HepG2 (cell line): ENCODE data around the gene PPP1R3C. TPM values are rescaled to one million over a fixed set of nuclear protein-coding genes. Genes with fewer than 3 reads are reported as not detected.

Source experiments
- ATAC-seq: fragments of 200-7000 bp; cut with Tn5 transposase; 3 replicates; pipeline ENCODE4 v1.9.1; 2020; ENCODE audit warnings: mild to moderate bottlenecking, moderate library complexity
- BruUV-seq: library from RNA; stranded (reverse); fragments of 400-500 nt; replicated peaks from 2 replicates; lab custom pipeline; 2021; lab: Mats Ljungman, UMichigan
- CTCF ChIA-PET: fragments of 300-600 bp; formaldehyde crosslinking; extraction: SDS; loops from one replicate; lab custom pipeline; 2021; ENCODE audit warnings: low total read pairs, inconsistent platforms, low intra/inter-chr PET ratio; lab: Yijun Ruan, JAX
- POLR2A ChIA-PET: fragments of 350-600 bp; sonication (Branson Sonifier 250); formaldehyde crosslinking; loops from one replicate; lab custom pipeline; 2020; ENCODE audit warnings: antibody characterized with exemption, inconsistent platforms; lab: Yijun Ruan, JAX
- DNase-seq: peaks from one replicate; pipeline ENCODE4 v3.0.0-alpha.2; 2015; ENCODE audit warnings: low spot score
- FAIRE-seq: peaks from 3 replicates; lab custom pipeline; 2011; peaks lifted over from hg19 to GRCh38; lab: Jason Lieb, UNC
- H2AFZ ChIP-seq: one replicate; pipeline ENCODE4 v1.6.1; 2011; ENCODE audit warnings: low read length, inconsistent platforms
- H3K27ac ChIP-seq: fragments of 300-600 bp; 3 replicates; pipeline ENCODE4 v1.8.0; 2011; ENCODE audit warnings: mixed run types, mild to moderate bottlenecking, mixed read lengths, low read length, inconsistent platforms; ENCODE audit not compliant: insufficient read depth; ENCODE audit errors: extremely low read length
- H3K27me3 ChIP-seq, 2 experiments: fragments of 200-600 bp in 1 of 2; 2 replicates in 1 of 2; 3 replicates in 1 of 2; pipeline versions ENCODE4 v1.6.0 to v1.8.0; 2011; ENCODE audit warnings: low read length in 2 of 2, mild to moderate bottlenecking in 2 of 2, moderate library complexity in 2 of 2, inconsistent platforms in 1 of 2; ENCODE audit not compliant: insufficient read depth in 2 of 2, control insufficient read depth in 1 of 2
- H3K36me3 ChIP-seq, 2 experiments: fragments of 200-600 bp in 1 of 2; replicated peaks in 1 of 2; 2 replicates in 1 of 2; 3 replicates in 1 of 2; pipeline versions ENCODE4 v1.5.1 to v1.8.0; 2011; ENCODE audit warnings: low read length in 2 of 2, inconsistent platforms in 1 of 2; ENCODE audit not compliant: insufficient read depth in 2 of 2, control insufficient read depth in 1 of 2
- H3K4me1 ChIP-seq: 2 replicates; pipeline ENCODE4 v1.5.1; 2012; ENCODE audit warnings: low read length, inconsistent platforms; ENCODE audit not compliant: insufficient read depth
- H3K4me2 ChIP-seq: 2 replicates; pipeline ENCODE4 v1.6.0; 2011; ENCODE audit warnings: low read depth, low read length, inconsistent platforms
- H3K4me3 ChIP-seq, 3 experiments: fragments of 200-600 bp in 1 of 3; sonication (generic), shearing (Covaris generic) in 1 of 3; replicated peaks in 1 of 3; 2 replicates each; pipeline ENCODE4 v1.5.1; 2011 to 2016; ENCODE audit warnings: low read length in 3 of 3, inconsistent platforms in 2 of 3, low read depth in 2 of 3, mild to moderate bottlenecking in 2 of 3, control low read depth in 1 of 3, mixed read lengths in 1 of 3; ENCODE audit not compliant: insufficient read depth in 1 of 3
- H3K79me2 ChIP-seq: one replicate; pipeline ENCODE4 v1.6.1; 2011; ENCODE audit warnings: low read length, inconsistent platforms; ENCODE audit not compliant: insufficient read depth
- H3K9ac ChIP-seq: 2 replicates; pipeline ENCODE4 v1.6.0; 2011; ENCODE audit warnings: mild to moderate bottlenecking, low read depth, low read length, inconsistent platforms; ENCODE audit not compliant: insufficient read depth
- H3K9me3 ChIP-seq: 2 replicates; pipeline ENCODE4 v1.5.1; 2012; ENCODE audit warnings: mild to moderate bottlenecking, low read length
- H4K20me1 ChIP-seq: 2 replicates; pipeline ENCODE4 v1.6.0; 2011; ENCODE audit warnings: inconsistent platforms, mild to moderate bottlenecking, low read length, moderate library complexity; ENCODE audit not compliant: insufficient read depth
- ARHGAP35 ChIP-seq: sonication (generic); formaldehyde crosslinking; IDR thresholded peaks from 2 replicates; pipeline ENCODE4 v1.9.0; 2022; ENCODE audit warnings: mild to moderate bottlenecking, inconsistent platforms, moderate library complexity, missing genetic modification reagents, borderline replicate concordance
- E2F1 ChIP-seq: sonication (generic); formaldehyde crosslinking; IDR thresholded peaks from 2 replicates; pipeline ENCODE4 v1.5.0; 2020; ENCODE audit warnings: missing genetic modification reagents
- IRF2 ChIP-seq: IDR thresholded peaks from 2 replicates; pipeline ENCODE4 v1.6.1; 2018; ENCODE audit warnings: missing genetic modification reagents, missing compliant biosample characterization
- MZF1 ChIP-seq: sonication (generic); formaldehyde crosslinking; IDR thresholded peaks from 2 replicates; pipeline ENCODE4 v1.8.1; 2023; ENCODE audit warnings: mild to moderate bottlenecking, missing genetic modification reagents, borderline replicate concordance
- POLR2AphosphoS5 ChIP-seq: IDR thresholded peaks from 2 replicates; pipeline ENCODE4 v1.6.1; 2012; ENCODE audit warnings: low read depth, low read length
- ZFP1 ChIP-seq: IDR thresholded peaks from 2 replicates; pipeline ENCODE4 v1.6.1; 2016
- ZKSCAN8 ChIP-seq: IDR thresholded peaks from 2 replicates; pipeline ENCODE4 v1.6.1; 2016; ENCODE audit warnings: borderline replicate concordance, missing genetic modification reagents, missing compliant biosample characterization
- ZNF451 ChIP-seq: sonication (generic); formaldehyde crosslinking; IDR thresholded peaks from 2 replicates; pipeline ENCODE4 v1.5.0; 2020; ENCODE audit warnings: mild to moderate bottlenecking, missing genetic modification reagents
- ZNF510 ChIP-seq: sonication (generic); formaldehyde crosslinking; IDR thresholded peaks from 2 replicates; pipeline ENCODE4 v1.4.0; 2020; ENCODE audit warnings: low read depth, mild to moderate bottlenecking, missing genetic modification reagents
- ZNF614 ChIP-seq: IDR thresholded peaks from 2 replicates; pipeline ENCODE4 v1.6.1; 2018; ENCODE audit warnings: missing biosample characterization, missing genetic modification reagents, inconsistent platforms, borderline replicate concordance
- ZNF703 ChIP-seq: sonication (generic); formaldehyde crosslinking; IDR thresholded peaks from 2 replicates; pipeline ENCODE4 v1.5.1; 2020; ENCODE audit warnings: missing genetic modification reagents, mild to moderate bottlenecking, moderate library complexity, borderline replicate concordance
- ZNF747 ChIP-seq: sonication (generic); formaldehyde crosslinking; IDR thresholded peaks from 2 replicates; pipeline ENCODE4 v1.8.1; 2023; ENCODE audit warnings: missing genetic modification reagents, mild to moderate bottlenecking, borderline replicate concordance
- WGBS: methylation state at CpG from one replicate; pipeline ENCODE4 v1.1.6; 2017; ENCODE audit warnings: low lambda C conversion rate; 5-methylcytosine and 5-hydroxymethylcytosine counted together
- in situ Hi-C: cut with HindIII; loops from 2 replicates; pipeline ENCODE4 v1.10.0; 2017; ENCODE audit warnings: low pct_unique_long_range_greater_than_20kb; ENCODE audit not compliant: extremely low pct_ligation_motif_present
- intact Hi-C: fragments of 100-400 bp; cut with micrococcal nuclease; formaldehyde crosslinking; loops from one replicate; pipeline ENCODE4 v1.10.0; 2022; ENCODE audit not compliant: unreplicated experiment
- polyA plus RNA-seq, 8 experiments: library from polyadenylated mRNA; depleted of rRNA in 3 of 8; stranded (reverse) in 7 of 8; unstranded in 1 of 8; fragments of >200 nt; fragmentation: Illumina TruSeq in 4 of 8; extraction: Trizol in 4 of 8; gene quantifications; 2 replicates each; pipeline versions ENCODE4 v1.2.1 to v1.2.3, GENCODE V29; 2011 to 2016; ENCODE audit warnings: low read depth in 4 of 8, missing spikeins in 1 of 8, mixed read lengths in 1 of 8; ENCODE audit not compliant: insufficient read depth in 1 of 8
- total RNA-seq, 5 experiments: library from RNA; depleted of rRNA; stranded (reverse); fragments of >200 nt; fragmentation: Illumina TruSeq; extraction: Trizol; gene quantifications; 2 replicates each; pipeline ENCODE4 v1.2.3, GENCODE V29; 2016; ENCODE audit warnings: low read depth in 1 of 5

The PPP1R3C gene
- total and polyA plus RNA-seq, 2 of the 13 experiments (the other 11 are each of a cell fraction or from before 2014, with no cell fraction given) = 13.3 to 14.8 TPM

- TF ChIP-seq E2F1 (CRISPR knock-in tag) (no peak), ZNF451 (no peak), ZKSCAN8 (CRISPR knock-in tag) (no peak), ZNF703 (CRISPR knock-in tag) (no peak), ZNF747 (CRISPR knock-in tag) (no peak)
Observed at GRCh38 chr10:91621483-91622113, 11.3 kb downstream of the PPP1R3C start (continued).

GRCh38 chr10:91617072-91617609 is 15.7 kb downstream of the PPP1R3C start:
- Histone ChIP-seq H3K27me3 (peaks cover 0 to 1% of the 10 kb centered on the region in 2 experiments; a peak in 1 of 5 replicates), H3K27ac (no peak overlapping the region), H3K4me2 (no peak overlapping the region), H4K20me1 (no peaks in the 10 kb centered on the region), H3K36me3 (no peaks in the 10 kb centered on the region), H2AFZ (no peak overlapping the region), H3K4me3 (no peak overlapping the region), H3K9me3 (no peaks in the 10 kb centered on the region), H3K79me2 (no peaks in the 10 kb centered on the region), H3K4me1 (peaks cover 8% of the 10 kb centered on the region; the same call in 1 of the 2 replicates), H3K9ac (no peak overlapping the region)
- in situ Hi-C loops (no loop called here), intact Hi-C loops (no loop called here)
- BruUV-seq = no TSS peak
- 75% methylated on average over 7 of the region's 7 CpGs for WGBS
- POLR2A ChIA-PET = interaction anchor here (2.2 kb wide), 1 partner anchor 16 kb away, joined by 7 read pairs; the partner anchor contains the start of gene PPP1R3C
- DNase-seq (no peak), FAIRE-seq (no peak), ATAC-seq (no peak)
- CTCF ChIA-PET = no interaction called here
- no peak for TF ChIP-seq ARHGAP35 (CRISPR knock-in tag)
- TF ChIP-seq ZNF614 (CRISPR knock-in tag) = no peak
- no peak for TF ChIP-seq MZF1 (CRISPR knock-in tag)
- no peak for TF ChIP-seq IRF2 (CRISPR knock-in tag)
- no peak for TF ChIP-seq ZFP1 (CRISPR knock-in tag)
- no peak for TF ChIP-seq POLR2AphosphoS5
- no peak for TF ChIP-seq ZNF510 (CRISPR knock-in tag)
